HG03457 (cell line): Measurements from ENCODE around the gene GJC1.
"Not testable (repeated sequence)": the region's sequence is repeated elsewhere in the genome, so short reads cannot be mapped to it uniquely, and the experiment has no call there.

Experiments
- ATAC-seq: cut with Tn5 transposase; IDR thresholded peaks from one replicate; pipeline ENCODE4 v1.9.1; 2021; ENCODE audit warnings: moderate number of reproducible peaks; ENCODE audit not compliant: unreplicated experiment

Gene GJC1

GRCh38 chr17:44761932-44762810 is 67.9 kb downstream of the GJC1 start:
- no peak for ATAC-seq

DNA sequence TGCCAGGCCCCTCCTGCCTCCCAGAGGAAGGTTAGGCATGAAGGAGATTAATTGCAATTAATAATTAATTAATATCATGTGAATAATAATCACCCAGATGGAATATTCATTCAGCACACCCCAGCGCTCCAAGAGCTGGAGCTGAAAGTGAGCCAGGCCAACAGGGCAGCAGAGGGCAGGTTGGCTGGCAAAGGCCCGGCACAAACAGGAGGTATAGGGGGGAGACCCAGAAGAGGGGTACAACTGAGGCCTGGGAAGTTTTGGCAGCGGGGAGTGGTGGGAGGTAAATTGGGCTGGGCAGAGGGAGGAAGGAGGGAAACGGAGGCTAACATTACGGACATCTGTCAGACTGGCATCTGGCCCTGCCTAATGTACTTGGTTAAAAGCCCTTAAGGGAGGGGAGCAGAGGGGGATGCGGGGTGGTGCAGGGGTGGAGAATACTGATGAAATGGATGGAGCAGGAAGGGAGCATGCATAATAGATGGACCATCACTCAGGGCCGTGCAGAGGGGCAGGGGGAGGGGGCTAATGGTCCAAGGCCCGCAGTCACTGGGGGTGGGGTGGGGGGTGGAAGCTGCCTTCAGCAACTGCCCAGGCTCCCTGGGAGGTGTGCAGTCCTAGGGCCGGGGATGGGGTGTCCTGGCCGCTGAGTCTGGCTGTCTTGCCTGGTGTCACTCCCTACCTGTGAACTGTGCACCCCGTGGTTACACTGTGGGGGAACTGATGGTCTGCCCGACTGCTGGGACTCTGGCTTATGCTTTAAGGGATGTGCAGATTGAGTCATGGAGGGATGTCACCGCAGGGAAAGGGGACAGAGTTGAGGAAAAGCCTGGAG is 69.4 kb downstream of the GJC1 start:
- no peak for ATAC-seq

- ATAC-seq: no peak
Observed at GRCh38 chr17:44759916-44760243, 70.2 kb downstream of the GJC1 start.

GRCh38 chr17:44759086-44759915 is 70.8 kb downstream of the GJC1 start:
- no peak for ATAC-seq

GRCh38 chr17:44758414-44759085 is 71.5 kb downstream of the GJC1 start, which contains the start of gene ADAM11:
Gene ADAM11 (plus strand): TSS chr17:44758988. CDS start chr17:44759200, 212 bp downstream.
- no peak for ATAC-seq

GRCh38 chr17:44757918-44758413 is 72.1 kb downstream of the GJC1 start:
- ATAC-seq: no peak

GRCh38 chr17:44757045-44757917 is 72.8 kb downstream of the GJC1 start:
- ATAC-seq: no peak

- not testable (repeated sequence) for ATAC-seq
Observed at GRCh38 chr17:44755180-44755579, 74.9 kb downstream of the GJC1 start.

GRCh38 chr17:44754276-44754675 is 75.8 kb downstream of the GJC1 start:
- ATAC-seq: no peak

DNA sequence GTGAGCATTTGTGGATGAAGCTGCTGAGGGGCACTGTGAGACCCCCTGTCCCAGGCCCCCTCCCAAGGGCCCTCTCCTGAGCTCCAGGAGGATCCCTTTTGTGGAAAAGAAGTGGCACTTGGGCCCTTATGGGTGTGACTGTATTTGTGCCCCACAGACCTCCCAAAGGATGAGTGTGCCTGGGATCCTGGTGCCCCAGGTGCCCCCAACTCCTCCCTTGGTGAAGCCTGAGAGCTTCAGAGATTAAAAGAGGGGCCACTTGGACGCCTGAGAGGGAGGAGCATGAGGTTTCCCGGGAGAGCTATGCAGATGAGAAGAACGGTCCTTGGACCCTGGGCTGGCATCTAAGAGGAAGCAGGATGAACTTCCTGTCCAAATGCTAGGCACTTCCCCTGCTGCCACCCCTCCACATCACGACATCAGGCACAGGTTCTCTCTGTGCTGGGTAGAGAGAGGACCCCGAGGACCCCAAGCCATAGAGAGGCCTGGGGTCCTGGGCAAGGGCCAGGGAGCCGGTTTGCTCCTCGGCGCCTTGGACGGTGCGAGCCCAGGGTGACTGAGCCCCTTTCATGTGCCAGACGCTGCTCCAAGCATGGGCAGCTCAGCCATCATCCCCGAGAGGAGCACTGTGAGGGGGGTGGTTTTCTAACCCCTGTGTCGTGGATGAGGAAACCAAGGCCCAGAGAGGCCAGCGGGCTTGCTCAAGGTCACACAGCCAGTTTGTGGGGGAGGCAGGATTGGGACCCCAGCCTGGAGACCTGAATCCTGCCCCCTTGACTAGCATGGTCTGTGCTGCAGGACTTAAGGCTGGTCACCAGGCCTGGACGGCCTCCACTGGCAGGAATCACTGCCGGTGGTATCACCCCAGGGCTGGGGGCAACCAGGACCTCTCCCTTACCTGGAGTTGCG is 76.9 kb downstream of the GJC1 start:
- no peak for ATAC-seq

GRCh38 chr17:44751806-44752205 is 78.3 kb downstream of the GJC1 start:
- no peak for ATAC-seq

DNA sequence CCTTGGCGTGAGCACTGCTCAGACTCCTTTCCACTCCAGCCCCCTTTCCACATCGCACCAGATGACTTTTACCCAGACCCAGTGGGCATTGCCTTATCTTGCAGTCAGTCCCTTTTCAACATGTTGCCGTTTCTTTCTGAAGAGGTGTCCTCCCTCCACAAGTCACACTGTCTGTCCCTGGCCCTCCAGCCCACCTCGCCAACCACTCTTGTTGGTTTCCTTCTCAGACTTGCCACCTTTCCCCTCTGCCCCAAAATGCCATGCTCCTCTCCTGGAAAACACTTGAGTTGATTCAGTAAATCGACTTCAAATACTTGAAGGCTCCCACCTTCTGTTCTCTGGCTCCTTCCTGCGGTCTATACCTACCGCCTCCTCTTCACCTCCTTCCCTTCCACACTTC is 78.8 kb downstream of the GJC1 start:
- ATAC-seq: no peak

DNA sequence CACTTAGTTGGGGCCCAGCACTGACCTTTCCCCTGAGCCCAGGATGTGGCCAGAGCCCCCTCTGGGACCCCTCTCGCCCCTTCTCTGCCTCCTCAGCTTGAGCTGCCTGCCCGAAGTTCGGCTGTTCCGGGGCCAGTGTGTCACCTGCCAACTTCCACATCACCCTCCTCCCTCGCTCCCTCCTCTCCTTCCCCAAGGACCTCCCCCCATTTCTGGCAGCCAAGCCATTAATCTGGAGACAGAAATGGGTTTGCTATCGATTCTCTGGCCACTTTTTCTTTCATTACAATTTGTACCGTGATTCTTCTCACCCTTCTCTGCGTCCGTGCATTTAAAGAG is 80.1 kb downstream of the GJC1 start:
- ATAC-seq: no peak

GRCh38 chr17:44749076-44749979 is 80.8 kb downstream of the GJC1 start:
- no peak for ATAC-seq
